MM.1S (cell line): ENCODE measurements around the gene TMIGD3.

Source experiments
- CTCF ChIP-seq: fragments of 300-600 bp; sonication (generic); IDR thresholded peaks from 2 replicates; pipeline ENCODE4 v1.5.1; 2016; ENCODE audit warnings: antibody characterized with exemption, low read length, mixed read lengths
- EZH2 ChIP-seq: fragments of 300-600 bp; sonication (generic); optimal IDR thresholded peaks from 2 replicates; pipeline ENCODE3; 2017; ENCODE audit warnings: low read depth, mild to moderate bottlenecking, antibody characterized with exemption, low read length, mixed read lengths
- EZH2phosphoT487 ChIP-seq: fragments of 300-600 bp; sonication (generic); IDR thresholded peaks from 2 replicates; pipeline ENCODE4 v1.6.1; 2018; ENCODE audit warnings: antibody characterized with exemption, low read length

GRCh38 chr1:111474521-111474920, 28.9 kb downstream of the TMIGD3 start:
- TF ChIP-seq CTCF (no peak), EZH2phosphoT487 (no peak), EZH2 (no peak)
